GM19397 (cell line): ENCODE results near the gene ATG101.
A peak's percentile ranks its signal among the peaks of the same experiment; 100 is the strongest.

Source experiments
- ATAC-seq: cut with Tn5 transposase; IDR thresholded peaks from one replicate; pipeline ENCODE4 v1.9.1; 2021; ENCODE audit warnings: mild to moderate bottlenecking, moderate library complexity; ENCODE audit not compliant: unreplicated experiment

ATG101 gene

DNA sequence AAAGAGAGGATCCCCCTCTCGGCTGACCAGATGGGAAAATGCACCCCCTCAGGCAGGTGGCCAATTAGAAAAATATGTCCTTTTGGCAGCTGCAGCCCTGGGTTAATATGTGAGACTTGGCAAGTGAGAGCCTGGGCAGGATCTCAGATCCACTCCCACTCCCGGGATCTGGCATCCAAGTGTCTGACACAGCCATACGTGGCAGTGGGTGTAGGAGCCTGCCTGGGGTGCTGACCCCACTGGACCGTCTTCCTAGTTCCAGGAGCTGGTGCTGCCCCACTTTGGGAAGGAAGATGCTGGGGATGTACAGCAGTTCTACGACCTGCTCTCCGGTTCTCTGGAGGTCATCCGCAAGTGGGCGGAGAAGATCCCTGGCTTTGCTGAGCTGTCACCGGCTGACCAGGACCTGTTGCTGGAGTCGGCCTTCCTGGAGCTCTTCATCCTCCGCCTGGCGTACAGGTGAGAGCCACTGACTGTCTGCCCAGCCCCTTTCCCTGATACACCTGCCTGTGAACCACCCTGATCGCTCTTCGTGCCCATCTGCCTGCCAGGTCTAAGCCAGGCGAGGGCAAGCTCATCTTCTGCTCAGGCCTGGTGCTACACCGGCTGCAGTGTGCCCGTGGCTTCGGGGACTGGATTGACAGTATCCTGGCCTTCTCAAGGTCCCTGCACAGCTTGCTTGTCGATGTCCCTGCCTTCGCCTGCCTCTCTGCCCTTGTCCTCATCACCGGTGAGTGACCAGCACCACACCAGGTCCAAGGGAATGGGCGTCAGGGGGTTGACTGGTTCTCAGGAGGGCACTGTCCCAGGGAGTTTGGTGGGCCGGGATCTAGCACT is 12.8 kb upstream of the ATG101 start:
- no peak for ATAC-seq

DNA sequence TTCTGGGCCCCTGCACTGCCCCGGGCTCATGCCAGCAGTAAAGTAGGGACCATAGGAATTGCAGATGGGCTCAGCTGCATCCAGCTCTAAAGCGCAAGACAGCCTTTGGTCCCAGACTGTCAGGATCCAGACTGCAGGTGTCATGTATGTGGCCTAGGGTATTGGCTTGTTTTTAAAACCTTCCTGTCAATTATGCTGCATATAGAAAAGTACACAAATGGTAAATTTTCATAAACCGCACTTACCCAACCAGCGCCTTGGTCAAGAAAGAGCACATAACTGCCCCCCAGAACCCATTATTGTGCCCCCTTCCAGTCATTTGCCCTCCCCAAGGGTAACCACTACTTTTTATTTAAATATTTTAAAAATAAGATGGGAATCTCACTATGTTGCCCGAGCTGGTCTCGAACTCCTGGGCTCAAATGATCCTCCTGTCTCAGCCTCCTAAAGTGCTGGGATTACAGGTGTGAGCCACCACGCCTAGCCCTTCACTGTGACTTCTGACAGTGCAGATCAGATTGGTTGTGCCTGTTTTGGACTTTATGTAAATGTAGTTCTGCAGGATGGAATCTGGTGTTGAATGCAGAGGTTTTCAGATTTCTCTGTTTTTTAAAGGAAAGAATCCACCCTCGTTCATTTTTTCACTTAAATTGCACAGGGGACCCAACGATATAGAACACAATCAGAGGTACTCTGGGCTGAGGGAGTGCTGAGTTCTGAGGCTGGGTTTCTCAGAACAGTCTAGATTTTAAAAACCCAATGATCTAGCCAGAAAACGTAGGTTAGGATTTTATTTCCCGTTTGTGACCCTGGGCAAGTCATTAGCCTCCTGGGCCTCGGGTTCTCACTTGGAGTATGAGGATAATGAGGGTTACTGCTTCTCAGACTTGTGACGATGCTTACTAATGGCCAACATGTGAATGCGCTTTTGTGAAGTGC is 11.9 kb upstream of the ATG101 start:
- ATAC-seq: no peak

DNA sequence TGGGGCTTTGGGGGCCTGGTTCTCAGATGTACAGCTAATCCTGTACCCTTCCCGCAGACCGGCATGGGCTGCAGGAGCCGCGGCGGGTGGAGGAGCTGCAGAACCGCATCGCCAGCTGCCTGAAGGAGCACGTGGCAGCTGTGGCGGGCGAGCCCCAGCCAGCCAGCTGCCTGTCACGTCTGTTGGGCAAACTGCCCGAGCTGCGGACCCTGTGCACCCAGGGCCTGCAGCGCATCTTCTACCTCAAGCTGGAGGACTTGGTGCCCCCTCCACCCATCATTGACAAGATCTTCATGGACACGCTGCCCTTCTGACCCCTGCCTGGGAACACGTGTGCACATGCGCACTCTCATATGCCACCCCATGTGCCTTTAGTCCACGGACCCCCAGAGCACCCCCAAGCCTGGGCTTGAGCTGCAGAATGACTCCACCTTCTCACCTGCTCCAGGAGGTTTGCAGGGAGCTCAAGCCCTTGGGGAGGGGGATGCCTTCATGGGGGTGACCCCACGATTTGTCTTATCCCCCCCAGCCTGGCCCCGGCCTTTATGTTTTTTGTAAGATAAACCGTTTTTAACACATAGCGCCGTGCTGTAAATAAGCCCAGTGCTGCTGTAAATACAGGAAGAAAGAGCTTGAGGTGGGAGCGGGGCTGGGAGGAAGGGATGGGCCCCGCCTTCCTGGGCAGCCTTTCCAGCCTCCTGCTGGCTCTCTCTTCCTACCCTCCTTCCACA is 11.0 kb upstream of the ATG101 start:
- no peak for ATAC-seq

DNA sequence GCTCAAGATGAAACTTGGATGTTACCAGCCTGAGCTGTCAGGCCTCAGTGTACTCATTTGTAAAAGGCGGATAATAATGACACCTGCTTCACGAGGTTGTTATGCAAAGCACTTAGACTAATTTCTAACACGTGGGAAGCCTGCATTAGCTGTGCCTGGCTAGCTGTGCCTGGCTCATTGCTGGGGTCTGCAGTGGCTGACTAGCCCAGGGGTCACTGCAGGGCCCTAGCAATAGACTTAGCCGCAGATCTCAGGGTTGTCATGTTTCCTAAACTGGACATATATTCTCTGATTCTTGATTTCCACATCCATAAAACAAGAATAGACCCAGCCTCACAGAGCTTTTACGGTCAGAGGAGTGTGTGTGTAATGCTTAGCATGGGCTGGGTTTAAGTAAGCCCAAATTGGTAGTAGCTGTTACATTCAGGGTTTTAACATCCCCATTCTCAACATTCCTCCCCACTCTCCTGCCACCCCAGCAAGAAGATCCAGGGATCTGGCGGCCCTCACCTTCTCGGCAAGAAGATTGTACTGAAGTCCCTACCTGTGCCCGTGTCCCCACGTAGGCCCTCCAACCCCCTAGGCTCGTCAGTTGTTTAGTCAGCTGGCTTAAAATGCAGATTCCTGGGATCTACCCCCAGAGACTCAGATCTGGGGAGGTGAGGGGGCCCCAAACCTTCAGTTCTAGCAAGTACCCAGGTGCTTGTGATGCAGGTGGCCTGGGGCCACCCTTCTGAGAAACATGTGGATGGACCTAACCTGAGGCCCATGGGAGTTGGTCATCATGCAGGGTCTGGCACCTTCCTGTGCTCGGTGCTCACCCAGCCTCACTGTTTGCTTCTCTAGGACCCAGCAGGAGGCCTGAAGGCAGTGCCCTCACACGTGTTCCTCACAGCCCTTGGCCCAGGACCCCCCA is 9.9 kb upstream of the ATG101 start:
- ATAC-seq: no peak

DNA sequence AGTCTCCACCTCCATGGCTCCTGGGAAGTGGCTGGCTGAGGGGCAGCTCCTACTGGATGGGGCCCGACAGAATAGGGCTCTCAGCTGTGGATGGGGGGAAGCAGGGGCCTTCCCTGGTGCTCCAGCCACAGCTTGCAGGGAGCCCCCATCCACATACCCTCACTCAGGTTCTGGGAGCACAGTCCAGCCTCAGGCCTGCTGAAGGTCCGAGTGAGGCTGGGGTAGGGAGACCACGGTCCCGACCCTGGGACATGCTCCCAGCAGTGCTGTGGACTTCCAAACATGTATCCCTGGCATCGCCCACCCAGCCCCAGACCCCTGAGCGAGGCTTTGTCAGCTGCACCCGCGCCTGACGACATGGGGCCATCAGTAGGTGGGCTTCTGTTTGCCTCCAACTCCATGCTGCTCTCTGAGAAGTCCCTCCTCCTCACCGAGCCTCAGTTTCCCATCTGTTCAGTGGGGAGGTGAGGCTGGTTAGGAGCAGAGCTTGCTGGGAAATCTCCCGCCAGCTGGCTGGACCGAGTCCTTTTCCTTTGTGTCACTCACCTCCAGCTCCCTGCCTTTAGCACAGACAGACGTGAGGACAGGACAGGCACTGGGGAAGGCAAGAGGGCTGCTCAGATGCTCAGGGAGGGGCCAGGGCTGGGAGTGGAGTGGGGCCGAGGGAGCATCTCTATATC is 9.1 kb upstream of the ATG101 start:
- no peak for ATAC-seq

DNA sequence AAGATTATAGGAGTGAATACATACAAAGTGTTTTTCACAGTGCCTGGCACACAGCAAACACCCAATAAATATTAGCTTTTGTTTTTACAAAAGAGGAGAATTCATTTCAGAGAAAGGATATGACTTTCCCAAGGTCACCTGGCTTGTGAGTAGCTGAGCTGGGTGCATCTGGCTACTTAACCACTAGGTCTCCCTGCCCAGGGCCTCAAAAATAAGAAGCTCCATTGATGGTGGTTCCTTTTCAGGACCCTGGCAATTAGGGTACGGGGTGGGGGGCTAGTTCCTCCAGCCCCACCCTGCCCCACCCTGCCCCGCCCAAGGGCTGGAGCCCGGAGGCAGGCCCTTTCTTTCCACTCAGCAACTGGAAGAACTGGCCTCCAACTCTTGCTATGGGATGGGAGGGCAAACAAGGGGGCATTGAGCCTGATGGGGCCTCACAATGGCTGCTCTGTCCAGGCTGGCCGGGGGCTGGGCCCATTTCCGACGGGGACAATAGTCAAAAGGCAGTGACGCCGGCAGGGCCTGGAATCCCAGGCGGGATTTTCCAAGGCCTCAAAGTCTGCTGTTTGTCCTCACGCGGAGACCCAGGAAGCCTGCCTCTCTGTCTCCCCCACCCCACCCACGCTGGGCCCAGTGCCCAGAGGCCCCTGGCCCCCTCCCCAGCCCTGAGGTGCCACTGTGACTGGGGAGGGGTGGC is 8.2 kb upstream of the ATG101 start:
- ATAC-seq: no peak

DNA sequence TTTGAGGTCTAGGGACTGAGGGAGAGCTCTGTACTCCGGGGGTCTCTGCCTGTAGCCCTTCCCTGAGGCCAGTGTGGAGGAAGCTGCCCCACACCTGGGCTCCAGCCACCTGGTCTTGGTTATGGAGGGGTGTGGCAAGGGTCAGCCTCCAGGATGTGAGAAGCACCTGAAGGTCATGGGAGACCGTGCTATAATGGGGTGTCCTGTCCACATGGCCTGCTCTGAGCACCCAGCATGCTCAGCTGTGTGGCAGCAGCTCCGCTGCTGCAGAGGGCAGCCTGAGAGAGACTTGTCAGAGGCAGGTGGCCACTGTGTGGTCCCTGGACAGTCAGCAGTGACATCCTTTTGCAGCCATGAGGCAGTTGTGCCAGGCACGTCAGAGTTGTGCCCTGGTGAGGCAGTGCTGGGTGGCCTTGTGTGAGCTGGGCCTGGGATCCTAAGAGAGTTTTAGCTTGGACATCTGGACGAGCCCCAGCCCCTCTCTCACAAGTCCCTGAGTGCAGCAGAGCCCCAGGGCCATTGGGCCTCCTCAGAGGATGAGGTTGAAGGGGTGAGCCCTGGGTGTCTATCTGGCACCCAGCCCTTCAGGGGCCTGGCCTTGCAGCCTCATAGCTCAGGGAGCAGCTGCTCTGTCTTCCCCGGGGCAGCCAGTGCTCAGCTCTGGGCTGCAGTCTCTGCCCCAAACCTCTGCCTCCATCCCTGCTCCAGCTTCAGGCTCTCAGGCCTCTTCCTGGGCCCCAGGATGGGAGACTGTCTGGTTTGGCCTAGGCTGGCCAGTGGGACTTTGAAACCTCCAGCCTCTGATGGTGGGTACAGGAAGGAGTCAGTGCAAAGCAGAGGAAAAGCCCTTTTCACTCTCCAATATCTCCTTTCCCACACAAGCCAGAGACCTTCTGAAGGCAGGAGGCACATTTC is 7.4 kb upstream of the ATG101 start:
- no peak for ATAC-seq

DNA sequence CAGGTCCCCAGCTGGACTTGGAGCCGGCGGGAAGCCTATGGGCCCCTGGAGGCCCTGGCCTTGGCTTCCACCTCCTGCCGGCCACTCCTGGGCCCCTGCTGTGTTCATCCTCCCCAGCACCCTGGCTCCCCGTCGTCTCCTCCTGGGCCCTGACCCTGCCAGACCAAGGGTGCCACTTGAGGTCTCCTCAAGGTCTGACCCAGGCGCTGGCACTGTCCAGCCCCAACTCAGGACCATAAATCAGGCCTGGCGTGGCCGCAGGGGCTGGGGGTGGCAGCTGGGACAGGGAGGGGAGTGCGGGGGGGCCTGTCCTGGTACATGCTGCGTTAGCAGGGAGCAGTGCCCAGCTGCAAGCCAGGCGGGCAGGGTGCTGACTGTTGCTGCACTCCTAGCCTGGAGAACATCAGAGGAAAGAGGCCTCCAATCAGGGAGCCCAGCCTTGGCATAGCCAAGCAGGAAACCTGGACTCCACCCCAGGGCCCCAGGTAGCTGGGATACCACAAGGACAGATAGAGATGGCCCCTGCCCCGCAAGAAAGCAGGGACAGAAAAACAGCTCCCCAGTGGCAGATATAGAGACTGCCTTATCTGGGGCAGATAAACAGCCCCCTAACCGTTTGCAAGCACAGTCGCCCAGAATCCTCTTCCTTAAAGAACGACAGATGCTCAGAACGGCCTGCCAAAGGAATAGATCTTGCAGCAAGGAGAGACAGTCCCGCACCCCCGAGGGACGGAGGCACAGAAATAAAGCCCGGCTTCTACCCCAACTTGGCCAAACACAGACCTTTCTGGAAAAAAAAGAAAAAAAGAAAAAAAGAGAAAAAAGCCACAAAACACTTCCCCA is 6.5 kb upstream of the ATG101 start:
- no peak for ATAC-seq

DNA sequence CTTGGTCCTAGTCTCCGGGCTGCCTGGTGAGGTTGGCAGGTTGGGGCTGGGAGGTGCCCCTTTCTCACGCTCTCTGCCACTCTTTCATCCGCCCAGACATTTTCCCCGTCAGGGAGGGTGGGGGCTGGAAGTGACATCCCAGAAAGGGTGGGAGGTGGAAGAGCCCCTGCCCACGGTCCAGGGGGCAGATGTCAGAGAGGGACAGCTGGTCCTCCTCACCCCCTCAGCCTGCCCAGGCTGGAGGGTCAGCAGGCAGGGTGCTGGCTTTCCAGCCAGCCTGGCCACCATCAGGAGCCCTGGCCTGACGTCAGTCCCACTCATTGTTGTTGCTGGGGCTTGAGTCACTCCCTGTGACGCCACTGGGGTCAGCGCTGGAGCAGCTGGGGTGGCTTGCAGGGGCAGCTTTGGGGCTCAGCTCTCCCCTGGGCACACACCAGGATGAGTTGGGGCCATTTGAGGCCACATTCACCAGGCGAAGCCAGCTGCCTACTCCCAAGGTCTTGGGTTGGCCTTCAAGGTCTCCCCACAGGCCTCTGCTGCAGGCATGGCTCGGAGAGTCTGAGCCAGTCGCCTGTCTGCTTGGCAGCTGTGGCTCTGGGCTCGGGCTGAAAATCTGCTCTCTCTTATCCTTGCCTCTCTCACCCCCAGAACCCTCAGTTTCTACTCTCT is 5.7 kb upstream of the ATG101 start:
- ATAC-seq: no peak

DNA sequence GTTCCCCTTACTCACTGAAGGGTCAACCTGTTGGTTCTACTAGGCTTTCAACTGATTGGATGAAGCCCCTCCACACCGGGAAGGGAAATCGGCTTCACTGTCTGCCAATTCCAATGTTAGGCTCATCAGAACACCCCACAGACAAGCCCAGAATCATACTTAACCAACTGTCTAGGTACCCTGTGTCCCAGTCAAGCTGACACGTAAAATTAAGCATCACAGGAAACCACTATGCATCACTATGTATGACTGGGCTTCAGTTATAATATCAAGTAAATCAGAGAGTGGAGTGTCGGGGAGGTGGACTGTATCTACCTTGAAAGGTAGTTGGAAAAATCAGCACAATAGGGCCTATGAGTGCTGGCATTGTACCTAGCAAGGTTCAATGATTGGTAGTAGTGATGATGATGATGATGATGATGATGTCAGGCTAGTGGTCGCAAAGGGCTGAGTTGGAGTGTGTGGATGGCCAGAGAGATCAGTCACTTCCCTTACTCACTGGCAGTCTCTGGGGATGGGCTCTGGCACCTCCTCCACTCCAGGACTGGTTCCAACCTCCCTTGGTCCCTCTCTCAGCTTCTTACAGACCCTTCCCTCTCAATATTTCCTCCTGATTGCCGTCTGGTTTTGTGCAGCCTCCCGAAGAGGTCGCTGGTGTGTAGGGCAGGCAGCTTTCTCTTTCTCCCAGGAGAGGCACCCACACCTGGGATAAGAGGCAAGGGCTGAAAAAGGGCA is 3.3 kb upstream of the ATG101 start:
- no peak for ATAC-seq

DNA sequence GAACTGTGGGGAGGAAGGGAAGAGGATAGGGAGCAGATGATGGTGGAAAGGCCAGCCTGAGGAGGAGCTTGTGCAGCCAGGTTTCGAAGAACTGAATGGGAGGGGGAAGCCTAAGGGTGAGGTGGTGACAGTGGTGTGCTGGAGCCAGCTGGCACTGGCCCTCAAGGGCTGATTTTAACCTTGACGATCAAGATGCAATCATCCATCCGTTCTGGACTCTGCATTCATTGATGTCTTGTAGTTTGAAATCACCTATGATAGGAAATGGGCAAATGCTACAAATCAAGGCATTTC is 2.8 kb upstream of the ATG101 start:
- ATAC-seq: no peak

DNA sequence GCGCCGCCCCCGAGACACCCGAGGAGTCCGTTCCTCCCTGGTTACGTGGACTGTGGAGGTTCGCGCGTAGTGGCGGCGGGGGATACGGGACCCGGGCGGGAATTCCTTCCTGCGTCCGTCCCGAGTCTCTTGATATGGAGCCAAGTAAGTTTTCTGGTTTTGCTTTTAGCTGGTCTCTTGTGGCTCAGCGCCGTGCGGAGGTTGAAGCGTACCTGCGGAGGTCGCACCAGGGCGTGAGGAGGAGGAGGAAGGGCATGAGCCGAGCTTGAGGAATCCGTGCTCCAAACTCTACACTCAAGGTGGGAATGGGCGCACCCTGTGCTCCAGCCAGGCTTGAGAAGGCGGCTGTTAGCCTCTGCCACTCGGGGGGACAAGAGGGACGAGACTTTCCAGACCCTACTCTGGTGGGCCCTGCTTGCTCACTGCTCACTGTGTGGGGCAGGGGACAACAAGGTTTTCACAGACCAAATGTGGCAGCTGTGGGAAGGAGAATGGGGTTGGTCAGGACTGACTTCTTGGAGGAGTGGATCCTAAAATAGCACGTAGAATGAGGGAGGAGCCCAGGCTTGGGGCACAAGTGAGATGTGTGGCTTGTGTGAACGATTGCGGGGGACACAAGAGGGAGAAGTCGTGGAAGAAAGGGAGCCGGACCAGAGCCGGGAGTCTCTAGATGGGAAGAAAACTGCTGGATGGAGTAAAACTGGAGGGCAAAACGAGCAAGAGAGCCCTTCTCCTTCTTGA is 577 bp downstream of the ATG101 start:
- peak; percentile 21 for ATAC-seq

DNA sequence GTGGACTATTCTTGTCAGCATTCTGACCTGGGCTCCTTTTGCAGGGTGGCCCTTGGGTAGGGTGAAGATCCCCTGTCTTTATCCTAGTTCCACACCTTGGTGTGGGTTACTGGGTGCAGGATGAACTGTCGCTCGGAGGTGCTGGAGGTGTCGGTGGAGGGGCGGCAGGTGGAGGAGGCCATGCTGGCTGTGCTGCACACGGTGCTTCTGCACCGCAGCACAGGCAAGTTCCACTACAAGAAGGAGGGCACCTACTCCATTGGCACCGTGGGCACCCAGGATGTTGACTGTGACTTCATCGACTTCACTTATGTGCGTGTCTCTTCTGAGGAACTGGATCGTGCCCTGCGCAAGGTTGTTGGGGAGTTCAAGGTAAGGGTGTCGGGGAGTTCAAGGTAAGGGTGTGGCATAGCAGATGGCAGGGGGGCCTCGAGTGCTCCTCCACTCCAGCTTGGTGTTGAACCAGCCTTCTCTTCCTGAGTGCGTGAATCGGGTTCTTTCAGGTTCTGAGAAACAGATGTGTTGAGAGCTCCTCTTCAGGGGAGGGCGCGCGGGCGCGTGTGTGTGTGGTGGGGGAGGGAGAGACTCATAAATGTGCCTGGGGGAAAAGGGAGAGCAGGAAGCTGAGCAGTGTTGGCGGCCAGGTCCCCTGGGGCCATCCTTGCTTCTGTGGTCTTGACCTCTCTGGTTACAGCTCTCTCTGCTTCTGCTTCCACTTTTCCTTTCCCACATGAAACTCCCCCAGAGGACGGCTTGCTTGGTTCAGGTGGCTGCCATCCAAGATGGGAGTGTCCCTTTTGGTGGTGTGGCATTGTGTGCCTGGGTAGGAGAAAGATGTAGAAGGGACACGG is 4.0 kb downstream of the ATG101 start:
- no peak for ATAC-seq

DNA sequence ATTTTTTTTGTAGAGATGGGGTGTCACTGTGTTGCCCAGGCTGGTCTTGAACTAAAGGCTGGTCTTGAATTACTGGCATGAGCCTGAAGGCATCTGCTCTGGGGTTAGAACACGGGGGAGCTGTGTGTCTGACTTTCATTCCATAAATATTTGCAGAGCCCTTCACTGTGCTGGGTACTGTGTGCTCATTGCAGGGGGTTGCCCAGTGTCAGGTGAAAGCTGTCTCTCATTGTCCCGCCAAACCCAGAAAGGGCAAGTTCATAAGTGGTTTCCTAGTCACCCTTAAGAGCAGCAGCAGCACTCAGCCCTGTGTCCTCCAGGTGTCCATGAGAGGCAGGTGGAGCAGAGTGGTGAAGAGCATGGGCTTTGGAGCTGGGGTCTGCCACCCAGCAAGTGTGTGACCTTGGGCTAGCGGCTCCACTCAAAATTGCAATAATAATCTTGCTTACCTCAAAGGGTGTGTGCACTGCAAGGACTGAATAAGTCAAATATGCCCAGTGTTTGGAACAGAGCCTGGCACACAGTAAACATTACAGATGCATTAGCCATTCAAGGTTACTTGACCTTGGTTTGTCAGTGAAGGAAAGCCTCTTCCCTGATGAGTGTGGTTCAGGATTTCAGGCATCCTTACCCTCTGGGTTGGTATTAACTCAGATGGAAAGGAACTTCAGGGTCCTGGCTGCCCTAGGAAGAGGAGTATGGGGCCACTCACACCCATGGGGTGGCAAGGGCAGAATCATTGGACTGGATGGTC is 5.4 kb downstream of the ATG101 start:
- ATAC-seq: no peak
